HT1080 (cell line): ENCODE measurements around the gene FAM181A. TPM values are rescaled to one million over a fixed set of nuclear protein-coding genes. Genes with fewer than 3 reads are reported as not detected.

ENCODE experiments used
- DNase-seq: peaks from one replicate; pipeline ENCODE4 v3.0.0-alpha.2; 2015; ENCODE audit warnings: low read depth
- total RNA-seq: library from RNA; depleted of rRNA; stranded (reverse); fragments of >200 nt; shearing (Covaris generic); gene quantifications from 2 replicates; pipeline ENCODE4 v1.2.3, GENCODE V29; 2014

The FAM181A gene
- total RNA-seq, 1 experiment from 2014 or later: not detected

- DNase-seq: no peak
These were observed 20.1 kb downstream of the FAM181A start for GRCh38 chr14:93947282-93947681.

GRCh38 chr14:93949511-93950075 is 22.4 kb downstream of the FAM181A start:
- no peak for DNase-seq

GRCh38 chr14:93950948-93951634 is 23.9 kb downstream of the FAM181A start:
- DNase-seq: no peak

- DNase-seq: peak; percentile 21
These were observed 24.7 kb downstream of the FAM181A start for GRCh38 chr14:93951635-93952540.

- DNase-seq: no peak
These were observed 25.7 kb downstream of the FAM181A start for GRCh38 chr14:93952829-93953228.

GRCh38 chr14:93953263-93953662 is 26.1 kb downstream of the FAM181A start:
- no peak for DNase-seq

- DNase-seq: no peak
These were observed 26.8 kb downstream of the FAM181A start for GRCh38 chr14:93953739-93954515.

- DNase-seq: no peak
These were observed 27.3 kb downstream of the FAM181A start for GRCh38 chr14:93954516-93954830.

GRCh38 chr14:93954900-93955849 is 28.0 kb downstream of the FAM181A start:
- DNase-seq: no peak

GRCh38 chr14:93955850-93956481 is 28.8 kb downstream of the FAM181A start:
- no peak for DNase-seq

GRCh38 chr14:93956514-93957332 is 29.6 kb downstream of the FAM181A start:
- DNase-seq: no peak

GRCh38 chr14:93957333-93957710 is 30.2 kb downstream of the FAM181A start:
- no peak for DNase-seq

- DNase-seq: no peak
These were observed 30.8 kb downstream of the FAM181A start for GRCh38 chr14:93957751-93958566.

- no peak for DNase-seq
These were observed 31.6 kb downstream of the FAM181A start for GRCh38 chr14:93958567-93959238.

GRCh38 chr14:93959239-93960107 is 32.3 kb downstream of the FAM181A start:
- DNase-seq: peak; percentile 99

- no peak for DNase-seq
These were observed 32.9 kb downstream of the FAM181A start for GRCh38 chr14:93960108-93960475.
